ENCODE data around the gene CELSR1. TPM values are rescaled to one million over a fixed set of nuclear protein-coding genes. Genes with fewer than 3 reads are reported as not detected.

The CELSR1 gene
- total and polyA plus RNA-seq, 2 donors from 2014 or later: 15.7 to 49.9 TPM

DNA sequence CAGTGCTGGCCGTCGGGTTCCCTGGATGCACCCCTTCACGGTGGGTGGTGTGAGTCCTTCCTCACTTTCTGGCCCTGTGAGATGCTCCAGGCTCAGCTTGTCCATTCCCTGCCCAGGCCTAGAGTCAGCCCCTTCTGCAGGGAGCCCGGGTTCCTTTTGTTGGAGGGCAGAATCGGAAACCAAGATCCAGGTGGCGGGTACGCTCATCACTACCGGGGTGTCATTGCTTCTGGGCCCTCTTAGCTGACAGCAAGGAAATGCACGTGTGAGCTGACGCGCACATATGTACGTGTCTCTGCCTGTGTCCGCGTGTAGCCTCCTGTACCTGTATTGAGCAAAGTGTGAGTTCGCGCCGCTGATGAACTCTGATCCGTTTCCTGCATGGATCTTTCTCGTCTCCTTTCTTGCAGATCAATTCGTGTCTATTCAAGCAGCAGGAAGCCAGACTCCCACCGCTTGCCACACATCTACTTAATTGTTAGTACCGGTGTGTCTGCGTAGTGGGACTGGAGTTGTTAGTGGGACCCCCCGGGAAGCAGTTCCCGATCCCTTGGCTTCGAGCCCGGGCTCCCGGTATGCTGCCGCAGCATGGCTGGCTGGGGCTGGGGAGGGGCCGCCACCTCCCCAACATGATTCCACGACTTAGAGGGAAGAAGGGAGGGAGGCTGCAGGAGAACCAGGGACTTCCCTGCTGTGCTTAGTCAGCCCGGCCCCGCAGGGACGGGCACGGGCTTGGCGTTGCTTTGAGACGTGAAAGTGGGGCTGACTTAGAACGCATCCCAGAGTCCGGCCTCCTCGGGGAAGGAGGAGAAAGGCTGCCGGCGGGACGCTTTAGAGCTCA lies 46.9 kb upstream of the CELSR1 start:
- FAIRE-seq (no peak), DNase-seq (peak in 1 of 5 donors; percentile 82)
- Histone ChIP-seq H3K9me3 (ENCODE audit: control insufficient read depth in 2 of 3, insufficient read depth in 1 of 3, low read length in 3 of 3) (no peaks in the 10 kb centered on the region), H3K4me1 (ENCODE audit: control insufficient read depth in 2 of 3, insufficient read depth in 2 of 3, low read depth in 1 of 3, low read length in 3 of 3) (peaks cover 0 to 26% (median 11%) of the 10 kb centered on the region in 3 donors), H3K36me3 (ENCODE audit: control insufficient read depth in 2 of 3, insufficient read depth in 3 of 3, low read length in 3 of 3) (no peaks in the 10 kb centered on the region), H3K27me3 (ENCODE audit: control insufficient read depth, insufficient read depth, low read length) (no peaks in the 10 kb centered on the region), H3K4me3 (ENCODE audit: low read length in 3 of 3) (no peak overlapping the region), H3K9ac (ENCODE audit: low read length in 3 of 3) (no peak overlapping the region), H3K27ac (ENCODE audit: low read depth in 2 of 2, low read length in 2 of 2) (no peak overlapping the region)
- intact Hi-C loops (cut with DNase I): no loop called here
- TF ChIP-seq, protein P1, sequence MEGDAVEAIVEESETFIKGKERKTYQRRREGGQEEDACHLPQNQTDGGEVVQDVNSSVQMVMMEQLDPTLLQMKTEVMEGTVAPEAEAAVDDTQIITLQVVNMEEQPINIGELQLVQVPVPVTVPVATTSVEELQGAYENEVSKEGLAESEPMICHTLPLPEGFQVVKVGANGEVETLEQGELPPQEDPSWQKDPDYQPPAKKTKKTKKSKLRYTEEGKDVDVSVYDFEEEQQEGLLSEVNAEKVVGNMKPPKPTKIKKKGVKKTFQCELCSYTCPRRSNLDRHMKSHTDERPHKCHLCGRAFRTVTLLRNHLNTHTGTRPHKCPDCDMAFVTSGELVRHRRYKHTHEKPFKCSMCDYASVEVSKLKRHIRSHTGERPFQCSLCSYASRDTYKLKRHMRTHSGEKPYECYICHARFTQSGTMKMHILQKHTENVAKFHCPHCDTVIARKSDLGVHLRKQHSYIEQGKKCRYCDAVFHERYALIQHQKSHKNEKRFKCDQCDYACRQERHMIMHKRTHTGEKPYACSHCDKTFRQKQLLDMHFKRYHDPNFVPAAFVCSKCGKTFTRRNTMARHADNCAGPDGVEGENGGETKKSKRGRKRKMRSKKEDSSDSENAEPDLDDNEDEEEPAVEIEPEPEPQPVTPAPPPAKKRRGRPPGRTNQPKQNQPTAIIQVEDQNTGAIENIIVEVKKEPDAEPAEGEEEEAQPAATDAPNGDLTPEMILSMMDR (IDR thresholded peaks at IDR 0.05; ENCODE audit: borderline replicate concordance, extremely low read depth, insufficient read depth): no peak

- H3K4me3 ChIP-seq (ENCODE audit: low read length in 3 of 3): no peak overlapping the region
- no peak overlapping the region for H3K27ac ChIP-seq (ENCODE audit: low read depth in 2 of 2, low read length in 2 of 2)
- DNase-seq: peak in 1 of 5 donors; percentile 46
- no peaks in the 10 kb centered on the region for H3K9me3 ChIP-seq (ENCODE audit: control insufficient read depth in 2 of 3, insufficient read depth in 1 of 3, low read length in 3 of 3)
- TF ChIP-seq, protein P1 (IDR thresholded peaks at IDR 0.05; ENCODE audit: borderline replicate concordance, extremely low read depth, insufficient read depth): no peak
- no peaks in the 10 kb centered on the region for H3K27me3 ChIP-seq (ENCODE audit: control insufficient read depth, insufficient read depth, low read length)
- no peaks in the 10 kb centered on the region for H3K36me3 ChIP-seq (ENCODE audit: control insufficient read depth in 2 of 3, insufficient read depth in 3 of 3, low read length in 3 of 3)
- intact Hi-C loops (cut with DNase I): no loop called here
- H3K9ac ChIP-seq (ENCODE audit: low read length in 3 of 3): no peak overlapping the region
- no peak for FAIRE-seq
- peaks cover 0 to 32% (median 17%) of the 10 kb centered on the region in 3 donors for H3K4me1 ChIP-seq (ENCODE audit: control insufficient read depth in 2 of 3, insufficient read depth in 2 of 3, low read depth in 1 of 3, low read length in 3 of 3)
Measured at GRCh38 chr22:46583571-46583970, 46.2 kb upstream of the CELSR1 start.

GRCh38 chr22:46582281-46582933 lies 45.0 kb upstream of the CELSR1 start:
- H3K36me3 ChIP-seq (ENCODE audit: control insufficient read depth in 2 of 3, insufficient read depth in 3 of 3, low read length in 3 of 3): no peaks in the 10 kb centered on the region
- intact Hi-C loops (cut with DNase I): no loop called here
- H3K27ac ChIP-seq (ENCODE audit: low read depth in 2 of 2, low read length in 2 of 2): no peak overlapping the region
- peaks cover 0 to 37% (median 27%) of the 10 kb centered on the region in 3 donors for H3K4me1 ChIP-seq (ENCODE audit: control insufficient read depth in 2 of 3, insufficient read depth in 2 of 3, low read depth in 1 of 3, low read length in 3 of 3)
- no peak overlapping the region for H3K9ac ChIP-seq (ENCODE audit: low read length in 3 of 3)
- TF ChIP-seq, protein P1 (IDR thresholded peaks at IDR 0.05; ENCODE audit: borderline replicate concordance, extremely low read depth, insufficient read depth): no peak
- no peaks in the 10 kb centered on the region for H3K9me3 ChIP-seq (ENCODE audit: control insufficient read depth in 2 of 3, insufficient read depth in 1 of 3, low read length in 3 of 3)
- H3K27me3 ChIP-seq (ENCODE audit: control insufficient read depth, insufficient read depth, low read length): no peaks in the 10 kb centered on the region
- no peak overlapping the region for H3K4me3 ChIP-seq (ENCODE audit: low read length in 3 of 3)
- DNase-seq: peak in 1 of 5 donors; percentile 61
- FAIRE-seq: no peak

Data from kidney (tissue), 14 donors.